PFSK-1 (cell line): Measurements from ENCODE around the gene HPDL.

ENCODE experiments used
- FOXP2 ChIP-seq: optimal IDR thresholded peaks from 2 replicates; pipeline ENCODE3; 2011; ENCODE audit warnings: borderline replicate concordance, control low read depth, inconsistent platforms; ENCODE audit not compliant: insufficient read depth; ENCODE audit errors: extremely low read length, extremely low read depth
- POLR2AphosphoS5 ChIP-seq: IDR thresholded peaks from 2 replicates; pipeline ENCODE4 v1.6.1; 2012; ENCODE audit warnings: low read depth, mild to moderate bottlenecking, control low read depth, low read length, moderate library complexity
- REST ChIP-seq, 2 experiments: IDR thresholded peaks; 2 replicates each; pipeline versions ENCODE4 v1.6.1 to v1.8.0; 2011 to 2012; ENCODE audit warnings: low read depth in 2 of 2, low read length in 2 of 2, control low read depth in 1 of 2, inconsistent platforms in 1 of 2, mild to moderate bottlenecking in 1 of 2, moderate library complexity in 1 of 2; ENCODE audit not compliant: insufficient read depth in 1 of 2
- SIN3A ChIP-seq: IDR thresholded peaks from 2 replicates; pipeline ENCODE4 v1.6.1; 2012; ENCODE audit warnings: mild to moderate bottlenecking, low read length, moderate library complexity, borderline replicate concordance; ENCODE audit not compliant: insufficient read depth
- TAF1 ChIP-seq: IDR thresholded peaks from 2 replicates; pipeline ENCODE4 v1.6.1; 2012; ENCODE audit warnings: low read length, control low read depth, borderline replicate concordance; ENCODE audit not compliant: insufficient read depth

HPDL gene

GRCh38 chr1:45319761-45320160 lies 6.9 kb upstream of the HPDL start:
- TF ChIP-seq SIN3A: no peak
- TF ChIP-seq FOXP2: no peak
- TF ChIP-seq TAF1: no peak
- TF ChIP-seq POLR2AphosphoS5: no peak
- no peak for TF ChIP-seq REST (IDR thresholded peaks at IDR 0.05; ENCODE audit: insufficient read depth in 1 of 2, low read depth in 2 of 2, low read length in 2 of 2)

DNA sequence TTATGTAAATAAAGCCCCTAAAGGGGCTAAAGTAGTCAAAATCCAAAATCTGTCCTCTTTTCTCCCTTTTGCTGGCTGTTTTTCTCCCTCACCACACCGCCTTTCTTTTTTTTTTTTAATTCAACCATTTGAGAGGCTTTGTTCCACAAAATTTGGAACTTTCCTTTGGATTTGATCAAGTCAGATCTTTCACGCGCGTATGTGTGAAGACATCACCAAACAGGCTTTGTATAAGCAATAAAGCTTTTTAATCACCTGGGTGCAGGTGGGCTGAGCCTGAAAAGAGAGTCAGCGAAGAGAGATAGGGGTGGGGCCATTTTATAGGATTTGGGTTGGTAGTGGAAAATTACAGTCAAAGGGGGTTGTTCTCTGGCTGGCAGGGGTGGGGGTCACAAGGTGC lies 5.3 kb upstream of the HPDL start:
- TF ChIP-seq POLR2AphosphoS5 (no peak), REST (IDR thresholded peaks at IDR 0.05; ENCODE audit: insufficient read depth in 1 of 2, low read depth in 2 of 2, low read length in 2 of 2) (no peak), FOXP2 (no peak), TAF1 (no peak), SIN3A (no peak)

GRCh38 chr1:45322486-45323040 lies 4.1 kb upstream of the HPDL start:
- TF ChIP-seq FOXP2: no peak
- TF ChIP-seq TAF1: no peak
- TF ChIP-seq REST (IDR thresholded peaks at IDR 0.05; ENCODE audit: insufficient read depth in 1 of 2, low read depth in 2 of 2, low read length in 2 of 2): no peak
- no peak for TF ChIP-seq POLR2AphosphoS5
- TF ChIP-seq SIN3A: no peak

DNA sequence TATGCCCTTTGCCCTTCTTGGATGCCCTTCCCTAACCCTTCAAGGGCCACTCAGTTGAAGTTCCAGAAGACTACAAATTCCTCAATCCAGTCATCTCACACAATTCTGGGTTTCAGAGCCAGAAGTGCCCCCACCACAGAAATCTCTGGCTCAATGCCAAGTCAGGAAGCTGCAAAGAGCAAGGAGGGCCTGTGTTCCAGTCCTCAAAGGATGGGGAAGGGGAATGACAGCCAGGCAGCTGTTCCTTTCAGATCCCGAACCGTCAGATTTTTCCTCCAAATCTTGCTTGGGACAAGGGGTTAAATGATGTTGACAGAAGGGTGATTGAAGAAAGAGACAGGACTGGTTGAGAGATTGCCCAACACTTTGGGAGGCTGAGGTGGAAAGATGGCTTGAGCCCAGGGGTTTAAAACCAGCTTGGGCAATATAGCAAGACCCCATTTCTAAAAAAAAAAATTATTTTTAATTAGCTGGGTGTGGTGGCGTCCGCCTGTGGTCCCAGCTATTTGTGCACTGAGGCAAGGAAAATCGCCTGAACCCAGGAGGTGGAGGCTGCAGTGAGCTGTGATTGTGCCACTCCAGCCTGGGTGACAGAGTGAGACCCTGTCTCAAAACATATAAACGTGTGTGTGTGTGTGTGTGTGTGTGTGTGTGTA lies 716 bp upstream of the HPDL start:
- TF ChIP-seq SIN3A: no peak
- TF ChIP-seq POLR2AphosphoS5: no peak
- no peak for TF ChIP-seq FOXP2
- TF ChIP-seq REST (IDR thresholded peaks at IDR 0.05; ENCODE audit: insufficient read depth in 1 of 2, low read depth in 2 of 2, low read length in 2 of 2): no peak
- TF ChIP-seq TAF1: no peak
